ENCODE measurements around the gene ACBD4. TPM values are rescaled to one million over a fixed set of nuclear protein-coding genes. Genes with fewer than 3 reads are reported as not detected.

The ACBD4 gene
- total RNA-seq, 4 donors from 2014 or later = 2.2 to 3.2 (median 2.5) TPM

DNA sequence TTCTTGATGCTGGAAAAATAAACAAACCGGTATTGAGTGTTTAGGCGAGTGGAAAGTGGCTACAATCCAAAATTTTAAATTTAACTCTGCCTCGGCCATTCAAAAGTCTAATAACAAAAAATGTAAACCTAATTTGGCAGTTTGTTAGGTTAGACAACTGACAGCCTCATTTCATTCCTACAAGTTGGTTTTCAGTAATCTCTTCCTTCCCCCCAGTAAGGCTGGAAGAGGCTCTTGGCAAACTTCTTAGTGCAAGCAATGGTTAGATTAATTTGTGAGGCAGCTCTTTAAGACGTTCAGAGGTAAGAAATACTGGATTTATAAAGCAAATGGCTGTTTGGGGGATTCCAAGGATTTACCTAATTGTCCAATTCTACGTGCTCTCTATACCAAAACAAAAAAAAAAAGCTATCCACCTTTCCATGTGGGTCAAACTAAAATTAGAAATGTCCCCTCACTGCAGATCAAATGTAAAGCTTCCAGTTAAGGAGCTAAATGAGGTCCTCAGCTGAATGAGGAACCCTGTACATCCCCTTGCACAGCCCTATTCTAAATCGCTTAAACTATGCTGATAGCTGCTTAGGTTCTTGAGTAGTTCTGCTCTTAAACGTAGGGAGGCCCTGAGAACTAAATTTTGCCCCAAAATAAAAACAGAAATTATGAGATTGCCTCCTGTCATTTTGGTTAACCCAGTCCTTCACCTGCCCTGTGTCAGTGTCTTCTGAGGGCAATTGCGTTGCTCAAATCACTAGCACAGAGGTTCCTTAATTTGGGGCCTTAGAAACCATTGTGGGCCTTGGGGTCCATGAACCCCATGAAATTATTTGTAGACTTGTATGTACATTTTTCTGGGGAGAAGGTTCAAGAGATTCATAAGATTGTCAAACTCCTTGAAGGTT is 15.7 kb downstream of the ACBD4 start:
- in situ Hi-C loops (cut with MboI; ENCODE audit: low sequenced_read_pairs in 4 of 4) (loop anchor here in 1 of 4 donors (25.0 kb wide), 1 partner anchor 89 kb away; the partner anchor contains the start of genes DCAKD and NMT1), intact Hi-C loops (cut with DNase I; ENCODE audit: low total_unique reads) (no loop called here)
- peak overlapping the region; percentile 90 to 98 (median 96) for H3K27ac ChIP-seq
- DNase-seq = no peak
- TF ChIP-seq CTCF (IDR thresholded peaks at IDR 0.05 in 4 of 5, conservative IDR thresholded peaks at IDR 0.05 in 1 of 5) (no peak), POLR2A (IDR thresholded peaks at IDR 0.05) (no peak)
- H3K27me3 ChIP-seq = no peaks in the 10 kb centered on the region
- no peaks in the 10 kb centered on the region for H3K9me3 ChIP-seq
- ATAC-seq = no peak
- H3K4me3 ChIP-seq = peak overlapping the region; percentile 77 to 85 (median 80)
- H3K36me3 ChIP-seq = no peaks in the 10 kb centered on the region
- peaks cover 37 to 50% of the 10 kb centered on the region in 2 donors for H3K4me1 ChIP-seq

DNA sequence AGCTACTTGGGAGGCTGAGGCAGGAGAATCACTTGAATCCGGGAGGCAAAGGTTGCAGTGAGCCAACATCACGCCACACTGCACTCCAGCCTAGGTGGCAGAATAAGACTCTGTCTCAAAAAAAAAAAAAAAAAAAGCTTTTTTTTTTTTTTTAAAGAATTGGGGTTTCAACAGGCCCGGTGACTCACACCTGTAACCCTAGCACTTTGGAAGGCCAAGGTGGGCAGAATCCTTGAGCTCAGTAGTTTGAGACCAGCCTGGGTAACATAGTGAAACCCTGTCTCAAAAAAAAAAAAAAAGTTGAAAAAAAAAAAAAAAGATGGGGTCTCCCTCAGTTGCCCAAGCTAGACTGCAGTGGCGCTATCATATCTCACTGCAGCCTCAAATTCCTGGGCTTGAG is 19.5 kb downstream of the ACBD4 start:
- Histone ChIP-seq H3K27me3 (no peaks in the 10 kb centered on the region), H3K4me1 (peaks cover 62 to 67% of the 10 kb centered on the region in 2 donors), H3K4me3 (no peak overlapping the region), H3K9me3 (no peaks in the 10 kb centered on the region), H3K27ac (peak overlapping the region; percentile 1 to 57 (median 50)), H3K36me3 (no peaks in the 10 kb centered on the region)
- ATAC-seq = no peak
- no peak for DNase-seq
- TF ChIP-seq POLR2A (IDR thresholded peaks at IDR 0.05) = no peak
- TF ChIP-seq CTCF (IDR thresholded peaks at IDR 0.05 in 4 of 5, conservative IDR thresholded peaks at IDR 0.05 in 1 of 5) = no peak
- in situ Hi-C loops (cut with MboI; ENCODE audit: low sequenced_read_pairs in 4 of 4) (loop anchor here in 1 of 4 donors (25.0 kb wide), 1 partner anchor 93 kb away; the partner anchor contains the start of genes DCAKD and NMT1), intact Hi-C loops (cut with DNase I; ENCODE audit: low total_unique reads) (no loop called here)

DNA sequence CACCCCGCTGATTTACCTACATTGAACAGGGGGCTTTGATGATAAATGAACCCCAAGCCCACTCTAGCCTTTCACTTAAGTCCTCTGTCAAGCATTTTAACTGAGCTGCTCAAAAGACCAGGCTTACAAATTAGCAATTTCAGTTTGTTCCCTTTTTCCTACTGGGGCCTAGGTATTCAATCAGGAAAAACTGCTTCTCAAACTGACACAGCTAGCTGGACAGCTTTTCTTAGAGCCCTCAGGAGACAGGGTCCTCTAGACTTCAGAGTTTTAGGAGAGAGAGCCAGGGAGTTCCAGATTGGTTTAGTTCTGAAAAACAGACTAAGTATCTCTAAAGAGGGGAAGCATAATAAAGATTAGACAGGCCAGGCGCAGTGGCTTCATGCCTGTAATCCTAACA is 20.0 kb downstream of the ACBD4 start:
- Histone ChIP-seq H3K4me3 (no peak overlapping the region), H3K27me3 (no peaks in the 10 kb centered on the region), H3K27ac (peak overlapping the region; percentile 1 to 57 (median 50)), H3K4me1 (peaks cover 64 to 70% of the 10 kb centered on the region in 2 donors), H3K36me3 (no peaks in the 10 kb centered on the region), H3K9me3 (no peaks in the 10 kb centered on the region)
- ATAC-seq (no peak), DNase-seq (no peak)
- in situ Hi-C loops (cut with MboI; ENCODE audit: low sequenced_read_pairs in 4 of 4) = loop anchor here in 1 of 4 donors (25.0 kb wide), 1 partner anchor 93 kb away; the partner anchor contains the start of genes DCAKD and NMT1
- intact Hi-C loops (cut with DNase I; ENCODE audit: low total_unique reads) = no loop called here
- TF ChIP-seq POLR2A (IDR thresholded peaks at IDR 0.05) = no peak
- no peak for TF ChIP-seq CTCF (IDR thresholded peaks at IDR 0.05 in 4 of 5, conservative IDR thresholded peaks at IDR 0.05 in 1 of 5)

- H3K27me3 ChIP-seq = no peaks in the 10 kb centered on the region
- H3K36me3 ChIP-seq = no peaks in the 10 kb centered on the region
- peak overlapping the region; percentile 1 to 57 (median 50) for H3K27ac ChIP-seq
- intact Hi-C loops (cut with DNase I; ENCODE audit: low total_unique reads) = no loop called here
- peaks cover 56 to 63% of the 10 kb centered on the region in 2 donors for H3K4me1 ChIP-seq
- in situ Hi-C loops (cut with MboI; ENCODE audit: low sequenced_read_pairs in 4 of 4) = loop anchor here in 1 of 4 donors (25.0 kb wide), 1 partner anchor 94 kb away; the partner anchor contains the start of genes DCAKD and NMT1
- no peak overlapping the region for H3K4me3 ChIP-seq
- no peak for DNase-seq
- no peak for ATAC-seq
- H3K9me3 ChIP-seq = no peaks in the 10 kb centered on the region
- TF ChIP-seq POLR2A (IDR thresholded peaks at IDR 0.05) (no peak), CTCF (IDR thresholded peaks at IDR 0.05 in 4 of 5, conservative IDR thresholded peaks at IDR 0.05 in 1 of 5) (no peak)
Measured at GRCh38 chr17:45156242-45156641, 20.8 kb downstream of the ACBD4 start.

All from gastrocnemius medialis (tissue), 4 donors.